HCT116 (cell line): Measurements from ENCODE around the gene ADGRL3. TPM values are rescaled to one million over a fixed set of nuclear protein-coding genes. Genes with fewer than 3 reads are reported as not detected.

ENCODE experiments used
- ATAC-seq: fragments of 200-7000 bp; cut with Tn5 transposase; 2 replicates; pipeline ENCODE4 v1.9.1; 2020; ENCODE audit warnings: mild to moderate bottlenecking, moderate library complexity
- BruUV-seq: library from RNA; stranded (reverse); fragments of 400-500 nt; replicated peaks from 2 replicates; lab custom pipeline; 2021; lab: Mats Ljungman, UMichigan
- CTCF ChIA-PET: fragments of 300-600 bp; sonication (Branson Sonifier 250); formaldehyde crosslinking; loops from one replicate; lab custom pipeline; 2021; ENCODE audit warnings: antibody characterized with exemption; lab: Charles Lee
- POLR2A ChIA-PET: fragments of 300-600, 350-600 bp; sonication (Branson Sonifier 250); formaldehyde crosslinking; loops from one replicate; lab custom pipeline; 2021; ENCODE audit warnings: antibody characterized with exemption; lab: Charles Lee
- RAD21 ChIA-PET, 2 experiments: fragments of 300-600 bp; sonication (Branson Sonifier 250); formaldehyde crosslinking; loops; one replicate each; lab custom pipeline; 2023; ENCODE audit warnings: low total read pairs in 2 of 2; ENCODE audit not compliant: uncharacterized antibody in 2 of 2, unreplicated experiment in 2 of 2, low non-redundant PET in 1 of 2; lab: Charles Lee
- DNase-seq: peaks from one replicate; pipeline ENCODE4 v3.0.0-alpha.2; 2010; ENCODE audit warnings: low read depth, low spot score
- H2AFZ ChIP-seq: fragments of 200-600 bp; shearing (Covaris generic), sonication (generic); 2 replicates; pipeline ENCODE4 v1.6.1; 2017; ENCODE audit warnings: low read depth, mixed run types, mixed read lengths, antibody characterized with exemption, low read length; ENCODE audit not compliant: poor library complexity, severe bottlenecking
- H3K27ac ChIP-seq: 2 replicates; pipeline ENCODE4 v1.5.1; 2012; ENCODE audit warnings: low read depth, low read length
- H3K27me3 ChIP-seq: fragments of 200-600 bp; sonication (generic); 2 replicates; pipeline ENCODE4 v1.6.1; 2016; ENCODE audit warnings: mixed run types, low read length, mixed read lengths; ENCODE audit not compliant: insufficient read depth
- H3K36me3 ChIP-seq, 2 experiments: fragments of 200-500 bp in 1 of 2; fragments of 200-600 bp in 1 of 2; sonication (Bioruptor generic) in 1 of 2; sonication (generic) in 1 of 2; 2 replicates each; pipeline versions ENCODE4 v1.5.1 to v1.6.1; 2014 to 2016; ENCODE audit warnings: low read length in 2 of 2, inconsistent platforms in 1 of 2, mixed read lengths in 1 of 2, mixed run types in 1 of 2; ENCODE audit not compliant: insufficient read depth in 2 of 2, control insufficient read depth in 1 of 2
- H3K4me1 ChIP-seq, 2 experiments: fragments of 200-600 bp in 1 of 2; sonication (generic) in 1 of 2; 2 replicates each; pipeline versions ENCODE4 v1.5.1 to v1.6.1; 2012 to 2017; ENCODE audit warnings: low read length in 2 of 2, inconsistent platforms in 1 of 2, mild to moderate bottlenecking in 1 of 2, mixed read lengths in 1 of 2, mixed run types in 1 of 2, moderate library complexity in 1 of 2; ENCODE audit not compliant: insufficient read depth in 2 of 2, control insufficient read depth in 1 of 2
- H3K4me2 ChIP-seq: fragments of 200-600 bp; sonication (generic); 2 replicates; pipeline ENCODE4 v1.6.1; 2017; ENCODE audit warnings: mixed run types, low read length, mixed read lengths
- H3K4me3 ChIP-seq, 2 experiments: fragments of 200-600 bp in 1 of 2; sonication (generic) in 1 of 2; replicated peaks in 1 of 2; 2 replicates each; pipeline ENCODE4 v1.5.1; 2011 to 2016; ENCODE audit warnings: low read length in 2 of 2, control low read depth in 1 of 2, low read depth in 1 of 2, mild to moderate bottlenecking in 1 of 2, mixed read lengths in 1 of 2, mixed run types in 1 of 2
- H3K79me2 ChIP-seq: fragments of 200-600 bp; sonication (generic); 2 replicates; pipeline ENCODE4 v1.6.1; 2017; ENCODE audit warnings: mild to moderate bottlenecking, mixed run types, low read length, moderate library complexity, mixed read lengths; ENCODE audit not compliant: insufficient read depth
- H3K9ac ChIP-seq: fragments of 200-600 bp; sonication (generic); 2 replicates; pipeline ENCODE4 v1.6.1; 2016; ENCODE audit warnings: low read length, mixed read lengths
- H3K9me2 ChIP-seq: fragments of 200-600 bp; sonication (generic), shearing (Covaris generic); 2 replicates; pipeline ENCODE4 v1.6.1; 2017; ENCODE audit warnings: mixed run types, mild to moderate bottlenecking, moderate library complexity; ENCODE audit not compliant: insufficient read depth
- H3K9me3 ChIP-seq, 2 experiments: fragments of 200-500 bp in 1 of 2; fragments of 200-600 bp in 1 of 2; sonication (Bioruptor generic) in 1 of 2; sonication (generic) in 1 of 2; 2 replicates each; pipeline ENCODE4 v1.6.1; 2014 to 2017; ENCODE audit warnings: low read length in 2 of 2, mixed read lengths in 2 of 2, inconsistent platforms in 1 of 2, low read depth in 1 of 2, mild to moderate bottlenecking in 1 of 2, mixed run types in 1 of 2, moderate library complexity in 1 of 2; ENCODE audit not compliant: control insufficient read depth in 1 of 2, insufficient read depth in 1 of 2
- H4K20me1 ChIP-seq: fragments of 200-600 bp; sonication (generic), shearing (Covaris generic); 2 replicates; pipeline ENCODE4 v1.6.1; 2017; ENCODE audit warnings: mixed run types, mild to moderate bottlenecking, moderate library complexity; ENCODE audit not compliant: insufficient read depth
- EZH2 ChIP-seq: fragments of 200-600 bp; sonication (generic); IDR thresholded peaks from 2 replicates; pipeline ENCODE4 v1.6.1; 2017; ENCODE audit warnings: antibody characterized with exemption, mixed run types
- FOSL1 ChIP-seq: IDR thresholded peaks from 2 replicates; pipeline ENCODE4 v1.6.1; 2012; ENCODE audit warnings: low read depth
- JUND ChIP-seq: IDR thresholded peaks from 2 replicates; pipeline ENCODE4 v1.6.1; 2012
- RAD21 ChIP-seq: IDR thresholded peaks from 2 replicates; pipeline ENCODE4 v1.6.1; 2012; ENCODE audit warnings: low read depth, mild to moderate bottlenecking
- SIN3A ChIP-seq: IDR thresholded peaks from 2 replicates; pipeline ENCODE4 v1.6.1; 2012; ENCODE audit warnings: low read depth
- SP1 ChIP-seq: IDR thresholded peaks from 2 replicates; pipeline ENCODE4 v1.6.1; 2012; ENCODE audit warnings: low read depth
- ZFX ChIP-seq: fragments of 450-650 bp; IDR thresholded peaks from 2 replicates; pipeline ENCODE4 v1.6.1; 2017
- intact Hi-C: fragments of 100-400 bp; cut with micrococcal nuclease; formaldehyde crosslinking; loops from 2 replicates; pipeline ENCODE4 v1.10.0; 2022
- total RNA-seq: library from RNA; stranded (reverse); gene quantifications from one replicate; pipeline ENCODE4 v1.2.1, GENCODE V29; 2021; ENCODE audit not compliant: unreplicated experiment
- TF ChIP-seq, protein P1 (sequence below): IDR thresholded peaks from 2 replicates; pipeline ENCODE4 v1.6.1; 2012; ENCODE audit warnings: low read depth
- TF ChIP-seq, protein P2 (sequence below), 3 experiments: fragments of 200-600 bp in 1 of 3; sonication (generic) in 1 of 3; IDR thresholded peaks in 2 of 3; conservative IDR thresholded peaks in 1 of 3; 2 replicates each; pipeline ENCODE4 v1.5.1; 2012 to 2017; ENCODE audit warnings: low read depth in 2 of 3, low read length in 2 of 3, antibody characterized with exemption in 1 of 3, borderline replicate concordance in 1 of 3, control low read depth in 1 of 3, mild to moderate bottlenecking in 1 of 3, mixed read lengths in 1 of 3, mixed run types in 1 of 3, moderate library complexity in 1 of 3; ENCODE audit not compliant: insufficient read depth in 1 of 3

Gene ADGRL3
- total RNA-seq, 1 experiment from 2014 or later = not detected

GRCh38 chr4:61210186-61210939 lies 10.2 kb downstream of the ADGRL3 start:
- POLR2A ChIA-PET = no interaction called here
- no peak overlapping the region for H2AFZ ChIP-seq
- no peak overlapping the region for H3K4me3 ChIP-seq

More at GRCh38 chr4:61210186-61210939, 10.2 kb downstream of the ADGRL3 start:
- no peaks in the 10 kb centered on the region for H4K20me1 ChIP-seq
- H3K9me3 ChIP-seq = peaks cover 4% of the 10 kb centered on the region in 2 experiments; a peak in 2 of 4 replicates
- H3K9me2 ChIP-seq = no peaks in the 10 kb centered on the region
- CTCF ChIA-PET = no interaction called here
- DNase-seq = no peak
- no TSS peak for BruUV-seq
- intact Hi-C loops = no loop called here
- H3K9ac ChIP-seq = no peak overlapping the region
- RAD21 ChIA-PET = no interaction called here
- no peaks in the 10 kb centered on the region for H3K36me3 ChIP-seq
- H3K4me2 ChIP-seq = no peak overlapping the region
- no peak for TF ChIP-seq FOSL1
- TF ChIP-seq, protein P1, sequence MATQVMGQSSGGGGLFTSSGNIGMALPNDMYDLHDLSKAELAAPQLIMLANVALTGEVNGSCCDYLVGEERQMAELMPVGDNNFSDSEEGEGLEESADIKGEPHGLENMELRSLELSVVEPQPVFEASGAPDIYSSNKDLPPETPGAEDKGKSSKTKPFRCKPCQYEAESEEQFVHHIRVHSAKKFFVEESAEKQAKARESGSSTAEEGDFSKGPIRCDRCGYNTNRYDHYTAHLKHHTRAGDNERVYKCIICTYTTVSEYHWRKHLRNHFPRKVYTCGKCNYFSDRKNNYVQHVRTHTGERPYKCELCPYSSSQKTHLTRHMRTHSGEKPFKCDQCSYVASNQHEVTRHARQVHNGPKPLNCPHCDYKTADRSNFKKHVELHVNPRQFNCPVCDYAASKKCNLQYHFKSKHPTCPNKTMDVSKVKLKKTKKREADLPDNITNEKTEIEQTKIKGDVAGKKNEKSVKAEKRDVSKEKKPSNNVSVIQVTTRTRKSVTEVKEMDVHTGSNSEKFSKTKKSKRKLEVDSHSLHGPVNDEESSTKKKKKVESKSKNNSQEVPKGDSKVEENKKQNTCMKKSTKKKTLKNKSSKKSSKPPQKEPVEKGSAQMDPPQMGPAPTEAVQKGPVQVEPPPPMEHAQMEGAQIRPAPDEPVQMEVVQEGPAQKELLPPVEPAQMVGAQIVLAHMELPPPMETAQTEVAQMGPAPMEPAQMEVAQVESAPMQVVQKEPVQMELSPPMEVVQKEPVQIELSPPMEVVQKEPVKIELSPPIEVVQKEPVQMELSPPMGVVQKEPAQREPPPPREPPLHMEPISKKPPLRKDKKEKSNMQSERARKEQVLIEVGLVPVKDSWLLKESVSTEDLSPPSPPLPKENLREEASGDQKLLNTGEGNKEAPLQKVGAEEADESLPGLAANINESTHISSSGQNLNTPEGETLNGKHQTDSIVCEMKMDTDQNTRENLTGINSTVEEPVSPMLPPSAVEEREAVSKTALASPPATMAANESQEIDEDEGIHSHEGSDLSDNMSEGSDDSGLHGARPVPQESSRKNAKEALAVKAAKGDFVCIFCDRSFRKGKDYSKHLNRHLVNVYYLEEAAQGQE = no peak
- no peak for TF ChIP-seq EZH2
- TF ChIP-seq, protein P2, sequence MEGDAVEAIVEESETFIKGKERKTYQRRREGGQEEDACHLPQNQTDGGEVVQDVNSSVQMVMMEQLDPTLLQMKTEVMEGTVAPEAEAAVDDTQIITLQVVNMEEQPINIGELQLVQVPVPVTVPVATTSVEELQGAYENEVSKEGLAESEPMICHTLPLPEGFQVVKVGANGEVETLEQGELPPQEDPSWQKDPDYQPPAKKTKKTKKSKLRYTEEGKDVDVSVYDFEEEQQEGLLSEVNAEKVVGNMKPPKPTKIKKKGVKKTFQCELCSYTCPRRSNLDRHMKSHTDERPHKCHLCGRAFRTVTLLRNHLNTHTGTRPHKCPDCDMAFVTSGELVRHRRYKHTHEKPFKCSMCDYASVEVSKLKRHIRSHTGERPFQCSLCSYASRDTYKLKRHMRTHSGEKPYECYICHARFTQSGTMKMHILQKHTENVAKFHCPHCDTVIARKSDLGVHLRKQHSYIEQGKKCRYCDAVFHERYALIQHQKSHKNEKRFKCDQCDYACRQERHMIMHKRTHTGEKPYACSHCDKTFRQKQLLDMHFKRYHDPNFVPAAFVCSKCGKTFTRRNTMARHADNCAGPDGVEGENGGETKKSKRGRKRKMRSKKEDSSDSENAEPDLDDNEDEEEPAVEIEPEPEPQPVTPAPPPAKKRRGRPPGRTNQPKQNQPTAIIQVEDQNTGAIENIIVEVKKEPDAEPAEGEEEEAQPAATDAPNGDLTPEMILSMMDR (IDR thresholded peaks at IDR 0.05 in 2 of 3, conservative IDR thresholded peaks at IDR 0.05 in 1 of 3; ENCODE audit: borderline replicate concordance in 1 of 3, insufficient read depth in 1 of 3, low read depth in 2 of 3, low read length in 2 of 3) = no peak
- TF ChIP-seq SIN3A = no peak
- no peak for TF ChIP-seq JUND
- no peak for TF ChIP-seq RAD21
- TF ChIP-seq ZFX = no peak
- no peak for TF ChIP-seq SP1
- no peak for ATAC-seq
- H3K79me2 ChIP-seq = no peaks in the 10 kb centered on the region
- no peaks in the 10 kb centered on the region for H3K4me1 ChIP-seq
- H3K27ac ChIP-seq = no peak overlapping the region
- no peaks in the 10 kb centered on the region for H3K27me3 ChIP-seq
